K562 (cell line): ENCODE results near the gene ATP10B. TPM values are rescaled to one million over a fixed set of nuclear protein-coding genes. Genes with fewer than 3 reads are reported as not detected.

Source experiments
- ATAC-seq: fragments of 200-7000 bp; cut with Tn5 transposase; 3 replicates; pipeline ENCODE4 v1.9.1; 2020; ENCODE audit warnings: moderate library complexity
- BruUV-seq: library from RNA; stranded (reverse); fragments of 400-500 nt; replicated peaks from 2 replicates; lab custom pipeline; 2021; lab: Mats Ljungman, UMichigan
- CTCF ChIA-PET: fragments of 300-600 bp; formaldehyde crosslinking; extraction: SDS; loops from one replicate; lab custom pipeline; 2021; ENCODE audit warnings: low intra/inter-chr PET ratio; lab: Yijun Ruan, JAX
- POLR2A ChIA-PET: fragments of 300-600, 350-650 bp; sonication (Branson Sonifier 250); formaldehyde crosslinking; extraction: SDS; loops from one replicate; lab custom pipeline; 2021; ENCODE audit warnings: antibody characterized with exemption, inconsistent platforms; lab: Yijun Ruan, JAX
- DNase-seq, 4 experiments: peaks; one replicate each; pipeline versions ENCODE4 v3.0.0 to v3.0.0-alpha.2; 2011 to 2018; ENCODE audit warnings: low spot score in 3 of 4, mixed read lengths in 3 of 4; ENCODE audit errors: extremely low read depth in 1 of 4
- FAIRE-seq: peaks from 2 replicates; lab custom pipeline; 2011; peaks lifted over from hg19 to GRCh38; lab: Jason Lieb, UNC
- H2AFZ ChIP-seq: 2 replicates; pipeline ENCODE4 v1.6.0; 2011; ENCODE audit warnings: low read depth, low read length, control low read depth, inconsistent platforms
- H3K27ac ChIP-seq: fragments of 200-600 bp; 3 replicates; pipeline ENCODE4 v1.8.0; 2011; ENCODE audit warnings: low read depth, mild to moderate bottlenecking, control low read depth, inconsistent platforms, low read length, moderate library complexity, mixed read lengths; ENCODE audit errors: extremely low read depth
- H3K27me3 ChIP-seq, 2 experiments: fragments of 300-600 bp in 1 of 2; 2 replicates in 1 of 2; 3 replicates in 1 of 2; pipeline versions ENCODE4 v1.6.0 to v1.8.0; 2011; ENCODE audit warnings: inconsistent platforms in 2 of 2, low read length in 2 of 2, mild to moderate bottlenecking in 1 of 2, mixed read lengths in 1 of 2, moderate library complexity in 1 of 2; ENCODE audit not compliant: control insufficient read depth in 2 of 2, insufficient read depth in 2 of 2
- H3K36me3 ChIP-seq: fragments of 300-600 bp; 3 replicates; pipeline ENCODE4 v1.8.0; 2011; ENCODE audit warnings: mild to moderate bottlenecking, low read length, inconsistent platforms; ENCODE audit not compliant: control insufficient read depth, insufficient read depth
- H3K4me1 ChIP-seq, 2 experiments: fragments of 200-600 bp in 1 of 2; replicated peaks in 1 of 2; 2 replicates in 1 of 2; 3 replicates in 1 of 2; pipeline versions ENCODE4 v1.5.1 to v1.8.0; 2011; ENCODE audit warnings: inconsistent platforms in 2 of 2, low read length in 2 of 2, mild to moderate bottlenecking in 1 of 2, mixed read lengths in 1 of 2, moderate library complexity in 1 of 2; ENCODE audit not compliant: control insufficient read depth in 2 of 2, insufficient read depth in 2 of 2
- H3K4me2 ChIP-seq: 2 replicates; pipeline ENCODE4 v1.6.1; 2011; ENCODE audit warnings: low read length, control low read depth, inconsistent platforms, mixed read lengths; ENCODE audit not compliant: insufficient read depth
- H3K4me3 ChIP-seq: fragments of 200-600 bp; sonication (generic), shearing (Covaris generic); 2 replicates; pipeline ENCODE4 v1.5.1; 2016; ENCODE audit warnings: control low read depth, inconsistent platforms
- H3K79me2 ChIP-seq: fragments of 200-600 bp; 3 replicates; pipeline ENCODE4 v1.8.0; 2011; ENCODE audit warnings: low read length, inconsistent platforms; ENCODE audit not compliant: control insufficient read depth, insufficient read depth
- H3K9ac ChIP-seq, 2 experiments: 2 replicates each; pipeline versions ENCODE4 v1.6.0 to v1.6.1; 2011; ENCODE audit warnings: low read depth in 2 of 2, low read length in 2 of 2, control low read depth in 1 of 2, inconsistent platforms in 1 of 2, mild to moderate bottlenecking in 1 of 2, mixed read lengths in 1 of 2; ENCODE audit not compliant: insufficient read depth in 1 of 2
- H3K9me1 ChIP-seq: one replicate; pipeline ENCODE4 v1.6.0; 2011; ENCODE audit warnings: inconsistent platforms, mild to moderate bottlenecking, low read length, moderate library complexity; ENCODE audit not compliant: control insufficient read depth, insufficient read depth
- H3K9me3 ChIP-seq: replicated peaks from 2 replicates; pipeline ENCODE4 v1.5.1; 2011; ENCODE audit warnings: low read depth, low read length, inconsistent platforms; ENCODE audit not compliant: control insufficient read depth, insufficient read depth
- H4K20me1 ChIP-seq: replicated peaks from 2 replicates; pipeline ENCODE4 v1.6.1; 2011; ENCODE audit warnings: low read length, inconsistent platforms, mixed read lengths; ENCODE audit not compliant: control insufficient read depth, insufficient read depth
- ADNP ChIP-seq: fragments of 200-800 bp; sonication (Bioruptor generic); IDR thresholded peaks from 2 replicates; pipeline ENCODE4 v1.6.1; 2016; ENCODE audit warnings: missing genetic modification characterization, missing compliant biosample characterization
- FOXM1 ChIP-seq, 2 experiments: fragments of 450-650 bp in 1 of 2; sonication (generic) in 1 of 2; formaldehyde crosslinking in 1 of 2; IDR thresholded peaks; 2 replicates each; pipeline versions ENCODE4 v1.6.1 to v1.9.0; 2017 to 2022; ENCODE audit warnings: low read depth in 2 of 2, mild to moderate bottlenecking in 2 of 2, missing genetic modification reagents in 1 of 2, moderate library complexity in 1 of 2
- MCM7 ChIP-seq, 2 experiments: fragments of 450-650 bp; IDR thresholded peaks; 2 replicates each; pipeline ENCODE4 v1.6.1; 2016 to 2018
- PHB2 ChIP-seq: fragments of 450-650 bp; IDR thresholded peaks from 2 replicates; pipeline ENCODE4 v1.6.1; 2017; ENCODE audit warnings: low read depth
- POU5F1 ChIP-seq: fragments of 150-350 bp; IDR thresholded peaks from 2 replicates; pipeline ENCODE4 v1.6.1; 2014; ENCODE audit warnings: borderline replicate concordance, low read length, low read depth, mild to moderate bottlenecking; ENCODE audit not compliant: partially characterized antibody
- PRMT5 ChIP-seq: sonication (generic); formaldehyde crosslinking; IDR thresholded peaks from 2 replicates; pipeline ENCODE4 v1.5.0; 2020; ENCODE audit warnings: missing genetic modification reagents
- RBM14 ChIP-seq: fragments of 200-400 bp; formaldehyde crosslinking; IDR thresholded peaks from 2 replicates; pipeline ENCODE4 v1.6.1; 2018; ENCODE audit warnings: low read depth, mild to moderate bottlenecking, low read length, moderate library complexity, borderline replicate concordance; ENCODE audit not compliant: insufficient read depth
- RUNX1 ChIP-seq: sonication (generic); IDR thresholded peaks from 2 replicates; pipeline ENCODE4 v1.6.1; 2016; ENCODE audit warnings: antibody characterized with exemption, low read depth
- TAF15 ChIP-seq: fragments of 200-400 bp; formaldehyde crosslinking; IDR thresholded peaks from 2 replicates; pipeline ENCODE4 v1.6.1; 2017; ENCODE audit warnings: mild to moderate bottlenecking, low read depth, low read length, moderate library complexity
- TAF7 ChIP-seq: fragments of 450-650 bp; IDR thresholded peaks from 2 replicates; pipeline ENCODE4 v1.6.1; 2016; ENCODE audit warnings: missing genetic modification characterization, missing compliant biosample characterization
- TBP ChIP-seq: optimal IDR thresholded peaks from 2 replicates; pipeline ENCODE3; 2011; ENCODE audit warnings: low read depth, low read length, improper control_type of control experiment
- U2AF1 ChIP-seq: fragments of 200-400 bp; formaldehyde crosslinking; optimal IDR thresholded peaks from 2 replicates; pipeline ENCODE3; 2017; ENCODE audit warnings: mild to moderate bottlenecking, low read depth, low read length, moderate library complexity
- U2AF2 ChIP-seq: fragments of 200-400 bp; formaldehyde crosslinking; optimal IDR thresholded peaks from 2 replicates; pipeline ENCODE3; 2017; ENCODE audit warnings: low read depth, mild to moderate bottlenecking, low read length
- ZEB2 ChIP-seq: fragments of 450-650 bp; IDR thresholded peaks from 2 replicates; pipeline ENCODE4 v1.6.1; 2016
- ZNF133 ChIP-seq: fragments of 250-450 bp; sonication (Bioruptor Pico); IDR thresholded peaks from 2 replicates; pipeline ENCODE4 v1.4.0; 2020; ENCODE audit warnings: mild to moderate bottlenecking
- WGBS: fragments of 100-300 bp; shearing (Covaris generic); methylation state at CpG from one replicate; pipeline ENCODE4 v1.1.6; 2016; ENCODE audit warnings: low coverage, mixed read lengths; ENCODE audit not compliant: insufficient coverage; ENCODE audit errors: missing lambda C conversion rate; 5-methylcytosine and 5-hydroxymethylcytosine counted together
- in situ Hi-C: fragments of 300-500 bp; cut with MboI; formaldehyde crosslinking; loops from 4 replicates; pipeline ENCODE4 v1.15.0; 2018; ENCODE audit warnings: inconsistent platforms, mixed read lengths
- intact Hi-C: fragments of 100-400 bp; cut with micrococcal nuclease; formaldehyde crosslinking; loops from 2 replicates; pipeline ENCODE4 v1.14.2; 2022
- polyA plus RNA-seq, 8 experiments: library from polyadenylated mRNA; depleted of rRNA in 4 of 8; stranded (reverse) in 5 of 8; unstranded in 3 of 8; fragments of >200 nt; fragmentation: Nextera tagmentation in 2 of 8; fragmentation: Illumina TruSeq in 1 of 8; extraction: Ambion mirVana in 2 of 8; extraction: Trizol in 1 of 8; gene quantifications; 2 replicates each; pipeline versions ENCODE4 v1.2.1 to v1.2.3, GENCODE V29; 2011 to 2014; ENCODE audit warnings: inconsistent platforms in 1 of 8, missing spikeins in 1 of 8
- total RNA-seq, 7 experiments: library from RNA; depleted of rRNA in 6 of 7; stranded (reverse); fragments of >200 nt in 6 of 7; fragmentation: Illumina TruSeq in 2 of 7; extraction: Trizol in 2 of 7; gene quantifications; 2 replicates each; pipeline versions ENCODE4 v1.2.1 to v1.2.3, GENCODE V29; 2011 to 2021; ENCODE audit warnings: low replicate concordance in 1 of 7
- TF ChIP-seq, protein P1 (sequence below): fragments of 200-800 bp; sonication (Bioruptor generic); IDR thresholded peaks from 2 replicates; pipeline ENCODE4 v1.6.1; 2016; ENCODE audit warnings: missing genetic modification characterization, missing compliant biosample characterization

The ATP10B gene
- total and polyA plus RNA-seq, 9 of the 15 experiments (the other 6 are each of a cell fraction or from before 2014, with no cell fraction given), result 0.04 TPM; not detected in 8

DNA sequence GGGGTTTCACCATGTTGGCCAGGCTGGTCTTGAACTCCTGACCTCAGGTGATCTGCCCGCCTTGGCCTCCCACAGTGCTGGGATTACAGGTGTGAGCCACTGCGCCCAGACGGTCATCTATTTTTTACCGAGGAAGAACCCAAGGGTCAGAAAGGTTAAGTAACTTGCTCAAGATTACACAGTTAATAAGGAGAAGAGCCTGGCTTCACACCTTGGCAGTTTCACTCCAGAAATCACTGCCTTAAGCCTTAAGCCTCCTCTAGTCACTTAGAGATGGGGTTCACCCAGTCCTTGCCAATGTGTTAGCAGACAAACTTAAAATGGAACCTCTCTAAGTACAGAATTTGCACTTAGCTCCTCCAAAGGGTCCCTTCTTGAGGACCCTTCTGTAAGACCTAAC is 314.1 kb downstream of the ATP10B start:
- DNase-seq (no peak), ATAC-seq (no peak), FAIRE-seq (no peak)
- in situ Hi-C loops (no loop called here), intact Hi-C loops (no loop called here)
- ChIA-PET POLR2A (no interaction called here), CTCF (no interaction called here)
- no TSS peak for BruUV-seq
- Histone ChIP-seq H3K9me1 (no peaks in the 10 kb centered on the region), H3K79me2 (no peaks in the 10 kb centered on the region), H4K20me1 (no peaks in the 10 kb centered on the region), H3K4me3 (no peak overlapping the region), H3K4me1 (no peaks in the 10 kb centered on the region), H2AFZ (no peak overlapping the region), H3K27me3 (no peaks in the 10 kb centered on the region), H3K9ac (no peak overlapping the region), H3K27ac (no peak overlapping the region), H3K9me3 (no peaks in the 10 kb centered on the region), H3K4me2 (no peak overlapping the region), H3K36me3 (no peaks in the 10 kb centered on the region)
- no peak for TF ChIP-seq MCM7 (IDR thresholded peaks at IDR 0.05)
- TF ChIP-seq ZEB2, result no peak
- no peak for TF ChIP-seq POU5F1
- no peak for TF ChIP-seq RBM14
- no peak for TF ChIP-seq TAF15
- TF ChIP-seq RUNX1, result no peak
- no peak for TF ChIP-seq TAF7 (tag)
- TF ChIP-seq U2AF1, result no peak
- no peak for TF ChIP-seq TBP
- TF ChIP-seq, protein P1, sequence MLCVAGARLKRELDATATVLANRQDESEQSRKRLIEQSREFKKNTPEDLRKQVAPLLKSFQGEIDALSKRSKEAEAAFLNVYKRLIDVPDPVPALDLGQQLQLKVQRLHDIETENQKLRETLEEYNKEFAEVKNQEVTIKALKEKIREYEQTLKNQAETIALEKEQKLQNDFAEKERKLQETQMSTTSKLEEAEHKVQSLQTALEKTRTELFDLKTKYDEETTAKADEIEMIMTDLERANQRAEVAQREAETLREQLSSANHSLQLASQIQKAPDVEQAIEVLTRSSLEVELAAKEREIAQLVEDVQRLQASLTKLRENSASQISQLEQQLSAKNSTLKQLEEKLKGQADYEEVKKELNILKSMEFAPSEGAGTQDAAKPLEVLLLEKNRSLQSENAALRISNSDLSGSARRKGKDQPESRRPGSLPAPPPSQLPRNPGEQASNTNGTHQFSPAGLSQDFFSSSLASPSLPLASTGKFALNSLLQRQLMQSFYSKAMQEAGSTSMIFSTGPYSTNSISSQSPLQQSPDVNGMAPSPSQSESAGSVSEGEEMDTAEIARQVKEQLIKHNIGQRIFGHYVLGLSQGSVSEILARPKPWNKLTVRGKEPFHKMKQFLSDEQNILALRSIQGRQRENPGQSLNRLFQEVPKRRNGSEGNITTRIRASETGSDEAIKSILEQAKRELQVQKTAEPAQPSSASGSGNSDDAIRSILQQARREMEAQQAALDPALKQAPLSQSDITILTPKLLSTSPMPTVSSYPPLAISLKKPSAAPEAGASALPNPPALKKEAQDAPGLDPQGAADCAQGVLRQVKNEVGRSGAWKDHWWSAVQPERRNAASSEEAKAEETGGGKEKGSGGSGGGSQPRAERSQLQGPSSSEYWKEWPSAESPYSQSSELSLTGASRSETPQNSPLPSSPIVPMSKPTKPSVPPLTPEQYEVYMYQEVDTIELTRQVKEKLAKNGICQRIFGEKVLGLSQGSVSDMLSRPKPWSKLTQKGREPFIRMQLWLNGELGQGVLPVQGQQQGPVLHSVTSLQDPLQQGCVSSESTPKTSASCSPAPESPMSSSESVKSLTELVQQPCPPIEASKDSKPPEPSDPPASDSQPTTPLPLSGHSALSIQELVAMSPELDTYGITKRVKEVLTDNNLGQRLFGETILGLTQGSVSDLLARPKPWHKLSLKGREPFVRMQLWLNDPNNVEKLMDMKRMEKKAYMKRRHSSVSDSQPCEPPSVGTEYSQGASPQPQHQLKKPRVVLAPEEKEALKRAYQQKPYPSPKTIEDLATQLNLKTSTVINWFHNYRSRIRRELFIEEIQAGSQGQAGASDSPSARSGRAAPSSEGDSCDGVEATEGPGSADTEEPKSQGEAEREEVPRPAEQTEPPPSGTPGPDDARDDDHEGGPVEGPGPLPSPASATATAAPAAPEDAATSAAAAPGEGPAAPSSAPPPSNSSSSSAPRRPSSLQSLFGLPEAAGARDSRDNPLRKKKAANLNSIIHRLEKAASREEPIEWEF (CRISPR knock-in tag), result no peak
- no peak for TF ChIP-seq U2AF2
- TF ChIP-seq FOXM1 (IDR thresholded peaks at IDR 0.05; ENCODE audit: low read depth), result no peak
- no peak for TF ChIP-seq FOXM1 (CRISPR knock-in tag; IDR thresholded peaks at IDR 0.05; ENCODE audit: low read depth)
- no peak for TF ChIP-seq ZNF133
- no peak for TF ChIP-seq PRMT5 (CRISPR knock-in tag)
- no peak for TF ChIP-seq ADNP (tag)
- TF ChIP-seq PHB2, result no peak
- 0% methylated on average over 2 of the region's 4 CpGs for WGBS
